ENCODE results near the gene CDC45. TPM values are rescaled to one million over a fixed set of nuclear protein-coding genes. Genes with fewer than 3 reads are reported as not detected.

CDC45 gene
- polyA plus RNA-seq, 1 donor (not counting 4 experiments of a cell fraction or from before 2014, with no cell fraction given), result 22.7 TPM

DNA sequence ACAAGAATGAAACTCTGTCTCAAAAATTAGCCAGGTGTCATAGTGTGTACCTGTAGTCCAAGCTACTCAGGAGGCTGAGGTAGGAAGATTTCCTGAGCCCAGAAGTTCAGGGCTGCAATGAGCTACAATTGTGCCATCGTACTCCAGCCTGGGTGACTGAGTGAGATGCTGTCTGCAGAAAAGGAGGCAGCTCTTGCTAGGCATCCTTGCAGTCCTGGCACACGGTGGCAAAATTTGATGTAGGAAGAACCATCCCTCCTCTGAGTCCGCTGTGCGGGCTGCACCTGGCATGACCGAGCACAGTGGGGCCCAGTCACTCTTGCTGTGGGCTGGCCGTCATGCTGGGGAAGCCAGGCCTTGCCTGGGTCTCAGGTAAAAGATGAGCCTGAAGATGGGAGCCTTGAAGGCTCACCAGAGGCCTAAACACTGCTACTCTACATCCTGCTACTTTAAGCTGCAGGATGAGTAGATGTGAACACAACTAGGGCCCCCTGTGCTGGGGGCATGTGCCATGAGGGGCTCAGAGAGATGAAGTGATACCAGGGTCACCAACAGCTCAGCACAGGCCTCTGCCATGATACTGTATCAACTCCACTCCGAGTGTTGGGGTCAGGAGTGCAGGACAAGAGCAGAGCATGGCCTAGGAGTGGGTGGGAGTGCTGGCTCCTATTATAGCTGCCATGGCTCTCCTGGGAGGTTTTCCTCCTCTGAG is 18.6 kb downstream of the CDC45 start:
- H3K9ac ChIP-seq (ENCODE audit: control insufficient read depth, extremely low read depth, insufficient read depth, low read length), result no peak overlapping the region
- H3K27ac ChIP-seq (ENCODE audit: control insufficient read depth, insufficient read depth, low read length), result no peak overlapping the region
- no peaks in the 10 kb centered on the region for H3K27me3 ChIP-seq (ENCODE audit: control insufficient read depth, extremely low read depth, insufficient read depth, low read length)
- no peaks in the 10 kb centered on the region for H4K20me1 ChIP-seq (ENCODE audit: control insufficient read depth, extremely low read depth, insufficient read depth, low read length)
- H3K4me1 ChIP-seq (ENCODE audit: control insufficient read depth, extremely low read depth, insufficient read depth, low read length), result no peaks in the 10 kb centered on the region
- no peak overlapping the region for H2AFZ ChIP-seq (ENCODE audit: control insufficient read depth, low read length)
- no peaks in the 10 kb centered on the region for H3K9me3 ChIP-seq (ENCODE audit: control insufficient read depth, low read depth, low read length)
- TF ChIP-seq, protein P1, sequence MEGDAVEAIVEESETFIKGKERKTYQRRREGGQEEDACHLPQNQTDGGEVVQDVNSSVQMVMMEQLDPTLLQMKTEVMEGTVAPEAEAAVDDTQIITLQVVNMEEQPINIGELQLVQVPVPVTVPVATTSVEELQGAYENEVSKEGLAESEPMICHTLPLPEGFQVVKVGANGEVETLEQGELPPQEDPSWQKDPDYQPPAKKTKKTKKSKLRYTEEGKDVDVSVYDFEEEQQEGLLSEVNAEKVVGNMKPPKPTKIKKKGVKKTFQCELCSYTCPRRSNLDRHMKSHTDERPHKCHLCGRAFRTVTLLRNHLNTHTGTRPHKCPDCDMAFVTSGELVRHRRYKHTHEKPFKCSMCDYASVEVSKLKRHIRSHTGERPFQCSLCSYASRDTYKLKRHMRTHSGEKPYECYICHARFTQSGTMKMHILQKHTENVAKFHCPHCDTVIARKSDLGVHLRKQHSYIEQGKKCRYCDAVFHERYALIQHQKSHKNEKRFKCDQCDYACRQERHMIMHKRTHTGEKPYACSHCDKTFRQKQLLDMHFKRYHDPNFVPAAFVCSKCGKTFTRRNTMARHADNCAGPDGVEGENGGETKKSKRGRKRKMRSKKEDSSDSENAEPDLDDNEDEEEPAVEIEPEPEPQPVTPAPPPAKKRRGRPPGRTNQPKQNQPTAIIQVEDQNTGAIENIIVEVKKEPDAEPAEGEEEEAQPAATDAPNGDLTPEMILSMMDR (optimal IDR thresholded peaks at IDR 0.05 in 1 of 3, IDR thresholded peaks at IDR 0.05 in 1 of 3, conservative IDR thresholded peaks at IDR 0.05 in 1 of 3; ENCODE audit: extremely low read depth in 1 of 3, insufficient read depth in 2 of 3, low read length in 3 of 3), result no peak
- no peak for TF ChIP-seq EZH2 (IDR thresholded peaks at IDR 0.05; ENCODE audit: low read length)
- dilution Hi-C loops (cut with MboI; ENCODE audit: extremely low pct_ligation_motif_present, low sequenced_read_pairs), result no loop called here
- no peak overlapping the region for H3K4me3 ChIP-seq (ENCODE audit: control insufficient read depth in 2 of 3, extremely low read depth in 1 of 3, insufficient read depth in 2 of 3, low read depth in 1 of 3, low read length in 3 of 3)
- H3K36me3 ChIP-seq (ENCODE audit: control insufficient read depth in 2 of 2, extremely low read depth in 1 of 2, insufficient read depth in 2 of 2, low read length in 2 of 2), result peaks cover 0 to 2% of the 10 kb centered on the region in 2 experiments
- FAIRE-seq (no peak), DNase-seq (ENCODE audit: low read depth, low spot score) (no peak)
- H3K9me1 ChIP-seq (ENCODE audit: control insufficient read depth, extremely low read depth, insufficient read depth, low read length), result no peaks in the 10 kb centered on the region
- H3K79me2 ChIP-seq (ENCODE audit: control insufficient read depth, insufficient read depth, low read length), result no peaks in the 10 kb centered on the region
- no peak overlapping the region for H3K4me2 ChIP-seq (ENCODE audit: control insufficient read depth, extremely low read depth, insufficient read depth, low read depth, low read length)

DNA sequence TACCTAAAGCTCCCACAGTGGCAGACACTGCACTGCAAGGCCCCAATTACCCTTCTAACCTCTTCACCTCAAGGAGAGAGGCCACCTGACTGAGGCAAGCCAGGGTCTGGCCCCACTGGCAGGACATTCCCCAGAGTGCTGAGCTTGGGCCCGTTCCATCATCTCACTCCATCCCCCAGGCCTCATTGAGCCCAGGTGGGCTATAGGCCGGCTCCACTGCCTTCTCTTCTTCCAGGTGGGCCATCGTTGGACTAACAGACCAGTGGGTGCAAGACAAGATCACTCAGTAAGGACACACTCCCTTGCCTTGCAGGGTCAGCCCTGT is 19.1 kb downstream of the CDC45 start:
- dilution Hi-C loops (cut with MboI; ENCODE audit: extremely low pct_ligation_motif_present, low sequenced_read_pairs), result no loop called here
- no peaks in the 10 kb centered on the region for H3K79me2 ChIP-seq (ENCODE audit: control insufficient read depth, insufficient read depth, low read length)

More for the DNA sequence above, 19.1 kb downstream of the CDC45 start:
- peaks cover 0 to 2% of the 10 kb centered on the region in 2 experiments for H3K36me3 ChIP-seq (ENCODE audit: control insufficient read depth in 2 of 2, extremely low read depth in 1 of 2, insufficient read depth in 2 of 2, low read length in 2 of 2)
- no peak overlapping the region for H3K4me2 ChIP-seq (ENCODE audit: control insufficient read depth, extremely low read depth, insufficient read depth, low read depth, low read length)
- no peaks in the 10 kb centered on the region for H3K9me3 ChIP-seq (ENCODE audit: control insufficient read depth, low read depth, low read length)
- no peak overlapping the region for H3K4me3 ChIP-seq (ENCODE audit: control insufficient read depth in 2 of 3, extremely low read depth in 1 of 3, insufficient read depth in 2 of 3, low read depth in 1 of 3, low read length in 3 of 3)
- no peaks in the 10 kb centered on the region for H3K27me3 ChIP-seq (ENCODE audit: control insufficient read depth, extremely low read depth, insufficient read depth, low read length)
- FAIRE-seq (no peak), DNase-seq (ENCODE audit: low read depth, low spot score) (no peak)
- H3K4me1 ChIP-seq (ENCODE audit: control insufficient read depth, extremely low read depth, insufficient read depth, low read length), result no peaks in the 10 kb centered on the region
- no peaks in the 10 kb centered on the region for H4K20me1 ChIP-seq (ENCODE audit: control insufficient read depth, extremely low read depth, insufficient read depth, low read length)
- no peak overlapping the region for H3K27ac ChIP-seq (ENCODE audit: control insufficient read depth, insufficient read depth, low read length)
- TF ChIP-seq, protein P1 (optimal IDR thresholded peaks at IDR 0.05 in 1 of 3, IDR thresholded peaks at IDR 0.05 in 1 of 3, conservative IDR thresholded peaks at IDR 0.05 in 1 of 3; ENCODE audit: extremely low read depth in 1 of 3, insufficient read depth in 2 of 3, low read length in 3 of 3), result no peak
- TF ChIP-seq EZH2 (IDR thresholded peaks at IDR 0.05; ENCODE audit: low read length), result no peak
- no peak overlapping the region for H3K9ac ChIP-seq (ENCODE audit: control insufficient read depth, extremely low read depth, insufficient read depth, low read length)
- no peaks in the 10 kb centered on the region for H3K9me1 ChIP-seq (ENCODE audit: control insufficient read depth, extremely low read depth, insufficient read depth, low read length)
- no peak overlapping the region for H2AFZ ChIP-seq (ENCODE audit: control insufficient read depth, low read length)
